ENCODE data around the gene NMRAL1.

Gene NMRAL1

DNA sequence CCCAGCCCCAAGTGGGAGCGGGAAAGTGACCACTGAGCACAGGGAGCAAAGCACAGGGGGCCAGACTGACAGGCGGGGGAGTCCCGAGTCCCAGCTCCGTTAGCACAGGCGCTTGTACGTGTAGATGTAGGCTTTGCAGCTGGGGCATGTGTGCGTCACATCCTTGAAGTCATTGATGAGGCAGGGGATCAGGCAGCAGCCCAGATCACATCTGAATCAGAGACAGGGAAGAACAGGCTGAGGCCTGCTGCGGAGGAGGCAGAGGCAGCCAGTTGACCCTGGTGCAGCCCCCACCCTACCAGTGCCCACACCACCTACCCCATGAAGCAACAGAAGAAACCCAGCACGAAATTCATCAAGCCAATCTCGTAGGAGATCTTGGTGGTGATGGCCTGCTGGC is 38.0 kb upstream of the NMRAL1 start:
- TF ChIP-seq, protein P1, sequence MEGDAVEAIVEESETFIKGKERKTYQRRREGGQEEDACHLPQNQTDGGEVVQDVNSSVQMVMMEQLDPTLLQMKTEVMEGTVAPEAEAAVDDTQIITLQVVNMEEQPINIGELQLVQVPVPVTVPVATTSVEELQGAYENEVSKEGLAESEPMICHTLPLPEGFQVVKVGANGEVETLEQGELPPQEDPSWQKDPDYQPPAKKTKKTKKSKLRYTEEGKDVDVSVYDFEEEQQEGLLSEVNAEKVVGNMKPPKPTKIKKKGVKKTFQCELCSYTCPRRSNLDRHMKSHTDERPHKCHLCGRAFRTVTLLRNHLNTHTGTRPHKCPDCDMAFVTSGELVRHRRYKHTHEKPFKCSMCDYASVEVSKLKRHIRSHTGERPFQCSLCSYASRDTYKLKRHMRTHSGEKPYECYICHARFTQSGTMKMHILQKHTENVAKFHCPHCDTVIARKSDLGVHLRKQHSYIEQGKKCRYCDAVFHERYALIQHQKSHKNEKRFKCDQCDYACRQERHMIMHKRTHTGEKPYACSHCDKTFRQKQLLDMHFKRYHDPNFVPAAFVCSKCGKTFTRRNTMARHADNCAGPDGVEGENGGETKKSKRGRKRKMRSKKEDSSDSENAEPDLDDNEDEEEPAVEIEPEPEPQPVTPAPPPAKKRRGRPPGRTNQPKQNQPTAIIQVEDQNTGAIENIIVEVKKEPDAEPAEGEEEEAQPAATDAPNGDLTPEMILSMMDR (IDR thresholded peaks at IDR 0.05; ENCODE audit: unreplicated experiment in 3 of 3) = no peak
- H3K4me1 Mint-ChIP-seq = peaks cover 13% of the 10 kb centered on the region
- no peaks in the 10 kb centered on the region for H3K9me3 Mint-ChIP-seq
- no peaks in the 10 kb centered on the region for H3K27me3 Mint-ChIP-seq (ENCODE audit: low read depth)
- H3K27ac Mint-ChIP-seq = no peak overlapping the region
- no peak overlapping the region for H3K4me3 Mint-ChIP-seq
- H3K36me3 Mint-ChIP-seq (ENCODE audit: low read depth) = peaks cover 32% of the 10 kb centered on the region

DNA sequence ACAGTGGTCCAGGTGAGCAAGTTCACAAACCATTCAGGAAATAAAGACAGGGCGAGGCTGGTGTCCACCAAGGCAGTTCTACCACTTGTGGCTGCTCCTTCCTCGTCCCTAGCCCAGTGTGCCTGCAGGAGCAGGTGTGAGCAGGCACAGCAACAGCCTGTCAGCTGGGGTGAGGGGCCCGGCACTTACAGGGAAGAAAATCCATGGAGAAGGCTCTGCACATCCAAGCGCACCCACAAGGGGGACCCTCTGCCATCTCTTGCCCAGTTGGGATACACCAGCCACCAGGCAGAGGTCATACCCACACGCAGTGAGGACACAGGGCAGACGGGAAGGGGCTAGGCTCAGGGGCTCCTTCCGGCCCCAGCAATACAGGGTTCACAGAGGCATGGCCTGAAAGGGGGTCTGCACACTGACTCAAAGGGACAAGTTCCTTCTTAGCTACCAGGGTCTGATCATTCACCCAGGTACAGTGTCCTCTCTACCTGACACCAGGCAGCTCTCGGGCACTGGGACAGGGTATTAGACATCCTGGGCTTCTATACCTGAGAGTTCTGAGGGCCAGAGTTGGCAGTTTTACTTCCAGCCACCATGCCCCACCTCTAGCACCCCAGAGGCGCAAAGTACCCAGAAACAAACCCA is 37.1 kb upstream of the NMRAL1 start:
- no peaks in the 10 kb centered on the region for H3K9me3 Mint-ChIP-seq
- H3K4me3 Mint-ChIP-seq = no peak overlapping the region
- TF ChIP-seq, protein P1 (IDR thresholded peaks at IDR 0.05; ENCODE audit: unreplicated experiment in 3 of 3) = peak; percentile 57 to 59 (median 57)
- no peaks in the 10 kb centered on the region for H3K27me3 Mint-ChIP-seq (ENCODE audit: low read depth)
- H3K27ac Mint-ChIP-seq = peak overlapping the region in 1 of 3 experiments; percentile 5
- peaks cover 34% of the 10 kb centered on the region for H3K36me3 Mint-ChIP-seq (ENCODE audit: low read depth)
- H3K4me1 Mint-ChIP-seq = peaks cover 13% of the 10 kb centered on the region

DNA sequence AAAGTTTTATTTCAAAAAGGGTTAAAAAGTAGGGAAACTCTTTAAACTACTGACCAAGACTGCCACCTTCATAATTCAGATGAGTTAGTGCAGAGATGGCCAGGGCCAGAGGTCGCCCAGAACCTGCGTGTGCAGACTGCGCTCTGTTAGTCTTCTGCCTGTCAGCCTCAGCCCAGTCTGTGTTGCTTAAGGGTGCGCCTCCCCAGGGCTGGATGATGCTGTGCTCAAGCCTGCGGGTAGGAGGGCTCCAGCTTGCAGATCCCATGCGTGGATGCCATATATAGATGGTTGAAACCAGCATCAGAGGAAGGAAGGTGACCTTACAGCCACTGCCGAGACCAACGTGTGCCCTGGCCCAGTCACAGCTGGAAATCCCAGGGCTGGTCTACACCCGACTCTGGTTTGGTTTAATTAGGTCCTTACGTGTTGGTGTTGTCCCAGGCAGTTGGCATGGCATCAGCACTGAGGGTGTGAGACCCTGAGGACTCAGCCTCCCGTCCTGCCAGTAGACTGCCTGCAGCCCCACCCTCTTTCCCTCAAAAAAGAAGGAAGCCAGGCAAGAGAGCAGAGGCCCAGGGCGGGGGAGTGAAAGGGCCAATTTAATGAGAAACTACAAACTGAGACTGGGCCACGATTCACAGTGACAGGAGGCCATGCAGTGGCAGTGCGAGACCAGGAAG is 36.5 kb upstream of the NMRAL1 start:
- Mint-ChIP-seq H3K27me3 (ENCODE audit: low read depth) (no peaks in the 10 kb centered on the region), H3K4me3 (no peak overlapping the region), H3K36me3 (ENCODE audit: low read depth) (peaks cover 34% of the 10 kb centered on the region), H3K27ac (peak overlapping the region in 1 of 3 experiments; percentile 5), H3K9me3 (no peaks in the 10 kb centered on the region), H3K4me1 (peaks cover 11% of the 10 kb centered on the region)
- TF ChIP-seq, protein P1 (IDR thresholded peaks at IDR 0.05; ENCODE audit: unreplicated experiment in 3 of 3) = no peak

DNA sequence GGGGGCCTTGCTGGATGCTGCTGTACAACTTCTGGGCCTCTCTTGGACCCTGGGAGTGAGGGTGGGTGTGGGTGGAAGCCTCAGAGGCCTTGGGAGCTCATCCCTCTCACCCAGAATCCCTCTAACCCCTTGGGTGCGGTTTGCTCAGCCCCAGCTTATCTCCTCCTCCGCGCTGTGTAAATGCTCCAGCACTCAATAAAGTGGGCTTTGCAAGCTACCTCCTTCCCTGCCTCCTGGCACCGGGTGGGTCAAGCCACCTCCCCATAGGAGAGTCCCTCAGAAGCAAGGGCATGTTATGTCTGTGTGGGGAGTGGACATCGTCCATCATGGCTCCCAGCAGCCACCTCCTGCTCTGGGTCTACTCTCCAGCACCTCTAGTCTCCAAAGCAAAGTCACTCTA is 35.7 kb upstream of the NMRAL1 start:
- H3K36me3 Mint-ChIP-seq (ENCODE audit: low read depth) = peaks cover 34% of the 10 kb centered on the region
- H3K27ac Mint-ChIP-seq = no peak overlapping the region
- H3K27me3 Mint-ChIP-seq (ENCODE audit: low read depth) = no peaks in the 10 kb centered on the region
- H3K9me3 Mint-ChIP-seq = no peaks in the 10 kb centered on the region
- H3K4me1 Mint-ChIP-seq = peaks cover 8% of the 10 kb centered on the region
- TF ChIP-seq, protein P1 (IDR thresholded peaks at IDR 0.05; ENCODE audit: unreplicated experiment in 3 of 3) = no peak
- no peak overlapping the region for H3K4me3 Mint-ChIP-seq

GRCh38 chr16:4509420-4509819 is 35.0 kb upstream of the NMRAL1 start:
- Mint-ChIP-seq H3K36me3 (ENCODE audit: low read depth) (peaks cover 30% of the 10 kb centered on the region), H3K9me3 (no peaks in the 10 kb centered on the region), H3K4me1 (peaks cover 8% of the 10 kb centered on the region), H3K4me3 (no peak overlapping the region), H3K27me3 (ENCODE audit: low read depth) (no peaks in the 10 kb centered on the region), H3K27ac (no peak overlapping the region)
- TF ChIP-seq, protein P1 (IDR thresholded peaks at IDR 0.05; ENCODE audit: unreplicated experiment in 3 of 3) = no peak

DNA sequence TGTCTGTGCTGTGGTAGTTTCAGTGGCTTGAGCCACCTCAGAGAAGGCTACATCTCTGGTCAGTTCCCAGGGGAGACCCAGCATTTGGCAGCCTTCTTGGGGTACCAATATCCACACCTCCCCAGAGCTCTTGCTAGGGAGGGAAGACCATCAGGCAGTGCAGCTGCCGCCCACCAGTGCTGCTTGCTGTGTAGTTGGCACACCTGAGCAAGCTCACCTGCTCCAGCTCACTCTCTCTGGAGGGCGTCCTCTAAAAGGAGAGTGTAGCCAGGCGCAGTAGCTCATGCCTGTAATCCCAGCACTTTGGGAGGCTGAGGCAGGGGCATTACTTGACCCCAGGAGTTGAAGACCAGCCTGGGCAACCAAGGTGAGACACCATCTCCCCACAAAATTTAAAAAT is 34.4 kb upstream of the NMRAL1 start:
- Mint-ChIP-seq H3K4me1 (peaks cover 8% of the 10 kb centered on the region), H3K4me3 (no peak overlapping the region), H3K9me3 (no peaks in the 10 kb centered on the region), H3K27me3 (ENCODE audit: low read depth) (no peaks in the 10 kb centered on the region), H3K36me3 (ENCODE audit: low read depth) (peaks cover 30% of the 10 kb centered on the region), H3K27ac (no peak overlapping the region)
- TF ChIP-seq, protein P1 (IDR thresholded peaks at IDR 0.05; ENCODE audit: unreplicated experiment in 3 of 3) = no peak
